HG03095 (cell line): Measurements from ENCODE around the gene KLK10.
"Not testable (repeated sequence)": the region's sequence is repeated elsewhere in the genome, so short reads cannot be mapped to it uniquely, and the experiment has no call there.

ENCODE experiments used
- ATAC-seq: cut with Tn5 transposase; IDR thresholded peaks from one replicate; pipeline ENCODE4 v1.9.1; 2021; ENCODE audit warnings: moderate library complexity; ENCODE audit not compliant: unreplicated experiment

KLK10 gene

DNA sequence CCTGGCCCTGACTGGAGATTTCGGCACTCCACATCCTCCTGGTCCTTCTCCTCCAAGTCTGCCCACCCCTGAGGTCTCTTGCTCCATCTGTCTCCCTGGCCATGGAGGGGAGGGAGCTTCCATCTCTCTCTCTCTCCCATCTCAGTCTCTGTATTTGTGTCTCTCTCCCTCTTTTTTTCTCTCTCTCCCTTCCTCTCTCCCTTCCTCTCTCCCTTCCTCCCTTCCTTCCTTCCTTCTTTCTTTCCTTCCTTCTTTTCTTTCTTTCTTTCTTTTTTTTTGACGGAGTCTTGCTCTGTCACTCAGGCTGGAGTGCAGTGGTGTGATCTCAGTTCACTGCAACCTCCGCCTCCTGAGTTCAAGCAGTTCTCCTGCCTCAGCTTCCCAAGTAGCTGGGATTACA is 49.7 kb downstream of the KLK10 start:
- ATAC-seq, result not testable (repeated sequence)

DNA sequence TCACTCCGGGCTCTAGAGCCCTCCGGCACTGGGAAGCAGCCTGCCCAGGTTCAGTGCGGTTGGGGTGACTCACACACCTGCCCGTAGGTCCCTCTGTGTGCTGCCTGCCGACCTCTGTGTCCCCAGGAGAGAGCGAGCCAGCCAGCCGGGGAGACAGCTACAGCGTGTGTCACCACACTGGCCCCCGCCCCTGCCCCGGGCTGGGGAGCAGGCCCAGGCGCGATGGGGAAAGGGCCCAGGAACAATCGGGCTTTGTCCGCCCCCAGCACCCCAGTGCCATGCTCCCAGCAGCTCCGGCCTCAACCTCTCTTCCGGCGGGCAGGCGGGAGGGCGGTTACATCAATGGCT is 50.1 kb downstream of the KLK10 start, which contains the start of gene KLK6:
Gene KLK6 (minus strand): TSS at position 179 of the 348 bp plus-strand sequence. CDS start 1,487 bp downstream, outside the sequence.
- ATAC-seq, result no peak

DNA sequence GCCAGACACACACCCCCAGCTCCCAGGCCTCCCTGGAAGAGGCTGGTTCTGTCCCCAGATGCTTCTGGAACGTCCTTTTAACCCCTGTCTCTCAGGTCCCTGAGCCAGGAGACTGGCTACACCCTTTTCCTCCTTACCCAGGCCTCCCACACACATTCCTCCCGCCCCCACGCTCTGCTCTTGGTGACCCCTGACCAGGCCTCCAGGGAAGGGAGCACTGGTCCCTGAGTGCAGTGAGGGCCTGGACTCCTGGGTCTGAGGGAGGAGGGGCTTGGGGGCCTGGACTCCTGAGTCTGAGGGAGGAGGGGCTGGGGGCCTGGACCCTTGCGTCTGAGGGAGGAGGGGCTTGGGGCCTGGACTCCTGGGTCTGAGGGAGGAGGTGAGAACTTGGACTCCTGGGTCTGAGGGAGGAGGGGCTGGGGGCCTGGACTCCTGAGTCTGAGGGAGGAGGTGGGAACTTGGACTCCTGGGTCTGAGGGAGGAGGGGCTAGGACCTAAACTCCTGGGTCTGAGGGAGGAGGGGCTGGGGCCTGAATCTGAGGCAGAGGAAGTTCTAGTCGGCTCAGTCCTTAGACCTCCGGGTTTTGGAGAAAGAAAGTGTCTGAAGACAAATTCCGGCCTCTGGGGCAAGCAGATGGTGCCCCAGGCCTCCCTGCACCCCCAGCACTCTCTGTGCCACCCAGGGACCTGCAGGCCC is 50.6 kb downstream of the KLK10 start:
- no peak for ATAC-seq

DNA sequence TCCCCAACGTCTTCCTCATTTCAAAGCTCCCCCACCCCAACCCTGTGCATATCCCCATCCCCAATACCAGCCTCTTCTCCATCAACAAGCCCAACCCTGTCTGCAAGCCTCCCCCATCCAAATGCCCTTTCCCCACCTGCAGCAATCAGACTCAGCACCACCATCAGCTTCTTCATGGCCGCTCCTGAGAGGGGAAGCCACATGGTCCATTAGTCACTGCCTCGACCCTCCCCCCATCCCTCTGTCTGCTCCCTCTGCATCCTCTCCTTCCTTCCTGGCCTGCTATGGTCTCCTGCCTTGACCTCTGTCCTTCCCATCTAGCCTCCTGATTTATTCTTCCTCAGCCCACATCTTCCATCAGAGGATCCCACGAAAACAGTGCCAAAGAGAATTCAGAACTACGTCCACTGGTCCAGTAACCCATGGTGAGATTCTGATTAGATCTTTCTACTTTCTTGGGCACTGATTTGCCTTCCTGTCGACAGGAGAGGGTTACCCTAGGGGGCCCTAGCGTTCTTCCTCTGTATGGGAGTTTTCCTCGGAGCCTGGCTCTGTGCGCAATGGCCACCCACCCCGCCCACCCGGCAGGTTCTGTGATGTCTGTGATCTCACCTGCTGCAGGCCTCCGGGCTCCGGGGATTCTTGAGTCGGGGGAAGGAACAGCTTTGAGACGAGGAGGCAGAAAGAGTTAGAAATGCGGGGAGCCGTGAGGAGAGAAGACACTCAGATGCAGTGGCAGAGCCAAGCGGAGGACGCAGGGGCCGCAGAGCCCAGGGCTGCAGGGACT is 51.4 kb downstream of the KLK10 start:
- no peak for ATAC-seq

DNA sequence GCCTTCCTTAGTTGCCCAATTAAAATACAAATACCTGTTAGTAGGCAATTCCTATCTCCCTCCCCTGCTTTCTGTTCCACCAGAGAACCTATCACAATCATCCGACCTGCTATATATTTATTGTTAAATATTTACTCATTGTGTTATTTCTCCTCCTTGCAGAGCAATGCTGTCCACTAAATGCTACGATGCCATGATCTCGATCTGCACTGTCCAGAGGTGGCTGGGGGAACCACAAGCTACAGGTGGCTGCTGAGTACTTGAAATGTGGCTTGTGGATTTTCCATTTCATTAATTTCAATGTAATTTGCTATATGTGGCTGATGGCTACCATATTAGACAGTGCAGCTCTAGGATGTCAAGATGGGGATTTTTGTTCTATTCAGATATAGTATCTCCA is 55.2 kb downstream of the KLK10 start:
- no peak for ATAC-seq

DNA sequence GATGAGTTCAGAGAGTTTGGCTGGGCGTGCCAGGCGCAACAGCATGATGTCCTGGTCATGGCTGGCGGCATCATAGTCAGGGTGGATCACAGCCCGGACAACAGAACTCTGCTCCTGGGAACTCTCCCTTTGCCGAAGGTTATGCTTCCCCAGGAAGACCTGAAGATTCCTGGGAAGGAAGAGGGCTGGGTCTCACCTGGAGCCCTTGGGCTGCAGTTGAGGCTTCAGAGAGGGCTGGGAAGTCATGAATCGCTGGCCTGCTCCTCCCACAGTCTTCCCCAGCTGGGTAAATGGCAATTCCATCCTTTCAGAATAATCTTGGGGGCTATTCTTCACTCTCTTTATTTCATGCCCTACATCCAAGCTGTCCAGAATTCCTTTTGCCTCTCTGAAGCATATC is 56.1 kb downstream of the KLK10 start:
- ATAC-seq, result no peak
